ENCODE results near the gene GNPAT.

- TF ChIP-seq, protein P1, sequence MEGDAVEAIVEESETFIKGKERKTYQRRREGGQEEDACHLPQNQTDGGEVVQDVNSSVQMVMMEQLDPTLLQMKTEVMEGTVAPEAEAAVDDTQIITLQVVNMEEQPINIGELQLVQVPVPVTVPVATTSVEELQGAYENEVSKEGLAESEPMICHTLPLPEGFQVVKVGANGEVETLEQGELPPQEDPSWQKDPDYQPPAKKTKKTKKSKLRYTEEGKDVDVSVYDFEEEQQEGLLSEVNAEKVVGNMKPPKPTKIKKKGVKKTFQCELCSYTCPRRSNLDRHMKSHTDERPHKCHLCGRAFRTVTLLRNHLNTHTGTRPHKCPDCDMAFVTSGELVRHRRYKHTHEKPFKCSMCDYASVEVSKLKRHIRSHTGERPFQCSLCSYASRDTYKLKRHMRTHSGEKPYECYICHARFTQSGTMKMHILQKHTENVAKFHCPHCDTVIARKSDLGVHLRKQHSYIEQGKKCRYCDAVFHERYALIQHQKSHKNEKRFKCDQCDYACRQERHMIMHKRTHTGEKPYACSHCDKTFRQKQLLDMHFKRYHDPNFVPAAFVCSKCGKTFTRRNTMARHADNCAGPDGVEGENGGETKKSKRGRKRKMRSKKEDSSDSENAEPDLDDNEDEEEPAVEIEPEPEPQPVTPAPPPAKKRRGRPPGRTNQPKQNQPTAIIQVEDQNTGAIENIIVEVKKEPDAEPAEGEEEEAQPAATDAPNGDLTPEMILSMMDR (IDR thresholded peaks at IDR 0.05; ENCODE audit: insufficient read depth, low read length, poor library complexity, severe bottlenecking), result no peak
- no peak for TF ChIP-seq EZH2phosphoT487 (conservative IDR thresholded peaks at IDR 0.05; ENCODE audit: low read length)
Measured at GRCh38 chr1:231274119-231274825, 33.3 kb downstream of the GNPAT start.
